Measurements from ENCODE around the gene OR4F15.

Gene OR4F15

DNA sequence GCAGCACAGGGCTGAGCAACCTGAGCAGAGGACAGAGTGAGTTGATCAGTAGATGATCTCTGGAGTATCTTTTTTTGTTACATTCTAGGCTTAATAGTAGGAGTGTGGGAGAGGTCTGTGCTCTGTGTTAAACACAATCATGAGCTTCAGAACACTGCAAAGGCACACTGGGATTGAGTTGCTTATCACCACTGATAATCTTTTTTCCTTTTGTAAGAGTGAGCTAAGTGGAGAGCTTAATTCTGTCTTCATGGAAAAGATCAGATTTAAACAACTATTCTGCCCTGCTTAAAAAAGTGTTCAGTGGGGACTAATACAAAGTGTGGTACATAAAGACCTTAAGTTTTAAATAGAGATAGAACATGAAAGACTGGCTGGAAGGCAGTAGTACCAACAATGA lies 7.6 kb upstream of the OR4F15 start:
- DNase-seq (ENCODE audit: low read depth in 3 of 3), result no peak

DNA sequence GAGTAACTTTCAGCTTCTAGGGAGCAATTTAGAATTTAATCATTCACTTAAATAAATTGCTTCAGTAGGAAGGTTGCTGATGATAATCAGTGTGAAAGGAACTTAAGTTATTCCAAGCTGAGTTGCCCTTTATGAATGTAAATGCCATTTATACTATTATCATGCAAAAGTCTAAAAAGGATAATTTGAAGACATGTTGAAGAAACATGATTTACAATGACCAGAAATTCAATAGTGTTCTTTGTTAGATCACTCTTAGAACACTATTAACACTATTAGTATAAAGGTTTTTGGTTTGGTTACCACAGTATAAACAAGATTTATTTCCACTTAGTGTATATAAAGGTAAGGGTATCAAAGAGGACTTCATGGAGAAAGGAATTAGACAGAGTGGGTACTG lies 7.1 kb upstream of the OR4F15 start:
- DNase-seq (ENCODE audit: low read depth in 3 of 3), result no peak

DNA sequence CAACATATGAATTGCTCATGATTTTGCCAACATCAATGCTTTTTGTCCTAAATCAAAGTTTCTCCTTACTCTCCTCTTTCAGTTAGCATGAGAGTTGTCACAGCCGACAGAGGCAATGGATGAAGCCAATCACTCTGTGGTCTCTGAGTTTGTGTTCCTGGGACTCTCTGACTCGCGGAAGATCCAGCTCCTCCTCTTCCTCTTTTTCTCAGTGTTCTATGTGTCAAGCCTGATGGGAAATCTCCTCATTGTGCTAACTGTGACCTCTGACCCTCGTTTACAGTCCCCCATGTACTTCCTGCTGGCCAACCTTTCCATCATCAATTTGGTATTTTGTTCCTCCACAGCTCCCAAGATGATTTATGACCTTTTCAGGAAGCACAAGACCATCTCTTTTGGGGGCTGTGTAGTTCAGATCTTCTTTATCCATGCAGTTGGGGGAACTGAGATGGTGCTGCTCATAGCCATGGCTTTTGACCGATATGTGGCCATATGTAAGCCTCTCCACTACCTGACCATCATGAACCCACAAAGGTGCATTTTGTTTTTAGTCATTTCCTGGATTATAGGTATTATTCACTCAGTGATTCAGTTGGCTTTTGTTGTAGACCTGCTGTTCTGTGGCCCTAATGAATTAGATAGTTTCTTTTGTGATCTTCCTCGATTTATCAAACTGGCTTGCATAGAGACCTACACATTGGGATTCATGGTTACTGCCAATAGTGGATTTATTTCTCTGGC lies 6.2 kb upstream of the OR4F15 start:
- no peak for DNase-seq (ENCODE audit: low read depth in 3 of 3)

DNA sequence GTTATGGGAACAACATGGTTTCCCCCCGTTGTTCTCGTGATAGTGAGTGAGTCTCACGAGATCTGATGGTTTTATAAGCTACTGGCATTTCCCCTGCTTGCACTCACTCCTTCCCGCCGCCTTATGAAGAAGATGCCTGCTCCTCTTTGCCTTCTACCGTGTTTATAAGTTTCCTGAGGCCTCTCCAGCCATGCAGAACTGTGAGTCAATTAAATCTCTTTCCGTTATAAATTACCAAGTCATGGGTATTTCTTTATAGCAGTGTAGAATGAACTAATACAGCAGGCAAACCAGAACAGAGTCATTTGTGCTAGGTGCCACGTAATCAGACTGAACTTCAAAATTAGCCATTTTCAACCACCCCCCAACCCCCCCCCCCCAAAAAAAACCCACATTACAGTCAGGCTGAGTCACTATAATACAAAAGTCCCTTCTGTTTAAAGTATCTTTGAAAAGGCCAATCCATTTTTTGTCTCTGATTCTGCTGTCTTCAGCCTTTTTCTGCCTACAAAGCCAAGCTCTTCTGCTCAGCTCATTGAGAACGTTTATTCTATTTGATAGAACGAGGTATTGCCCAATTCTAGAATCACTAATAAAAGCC lies 4.6 kb upstream of the OR4F15 start:
- no peak for DNase-seq (ENCODE audit: low read depth in 3 of 3)

DNA sequence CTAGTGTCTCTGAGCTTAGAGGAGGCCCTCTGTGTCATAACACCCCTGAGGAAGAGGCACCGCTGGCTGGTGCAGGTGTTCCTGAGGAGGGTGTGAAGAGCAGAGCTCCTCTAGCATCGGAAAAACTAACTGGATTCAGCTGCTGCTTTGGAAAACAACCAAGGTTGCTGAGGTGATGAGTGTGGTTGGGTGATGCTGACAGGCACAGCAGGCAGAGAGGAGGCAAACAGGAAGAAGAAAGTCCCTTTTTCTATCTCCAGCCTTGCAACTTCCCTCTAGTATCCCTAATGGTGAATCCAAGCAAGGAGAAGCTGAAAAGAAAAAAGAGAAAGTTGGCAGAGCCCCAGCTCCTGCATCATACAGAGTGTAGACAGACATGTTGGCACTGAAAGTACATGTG lies 3.8 kb upstream of the OR4F15 start:
- DNase-seq (ENCODE audit: low read depth in 3 of 3), result no peak

DNA sequence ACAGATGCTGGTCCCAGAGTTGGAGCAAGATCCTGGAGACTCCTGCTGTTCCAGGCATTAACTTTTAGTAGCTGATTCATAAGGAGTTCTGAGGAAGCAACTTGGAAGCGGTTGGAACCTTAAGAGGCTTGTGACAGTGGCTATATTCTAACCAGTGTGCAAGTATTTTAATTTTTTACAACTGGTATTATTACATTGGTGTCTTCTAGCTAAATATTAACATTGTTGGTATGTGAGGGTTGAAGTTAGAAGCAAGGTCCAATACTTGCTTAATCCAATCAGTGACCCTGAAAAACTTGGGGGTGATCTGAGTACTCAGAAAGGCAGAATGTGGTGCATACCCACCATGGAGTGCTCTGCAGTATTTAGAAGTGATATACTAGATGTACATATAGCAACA lies 1.5 kb upstream of the OR4F15 start:
- no peak for DNase-seq (ENCODE audit: low read depth in 3 of 3)

DNA sequence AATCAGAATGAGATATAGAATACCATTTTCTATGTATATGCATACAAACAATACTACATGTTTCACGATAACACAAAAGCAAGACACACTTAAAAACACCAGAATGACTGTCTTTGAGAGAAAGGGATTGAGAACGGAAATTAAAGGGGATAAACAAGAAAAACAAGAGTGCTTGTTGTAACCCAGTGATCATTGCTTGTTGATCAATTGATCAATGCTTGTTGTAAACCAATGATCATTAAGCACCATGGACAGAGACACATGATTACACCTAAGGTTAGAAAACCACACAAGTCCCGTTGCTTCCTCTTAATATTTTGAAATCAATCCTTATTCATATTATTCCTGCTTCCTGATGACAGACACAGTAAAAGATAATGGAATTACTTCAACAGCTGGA lies 1.1 kb upstream of the OR4F15 start:
- no peak for DNase-seq (ENCODE audit: low read depth in 3 of 3)

DNA sequence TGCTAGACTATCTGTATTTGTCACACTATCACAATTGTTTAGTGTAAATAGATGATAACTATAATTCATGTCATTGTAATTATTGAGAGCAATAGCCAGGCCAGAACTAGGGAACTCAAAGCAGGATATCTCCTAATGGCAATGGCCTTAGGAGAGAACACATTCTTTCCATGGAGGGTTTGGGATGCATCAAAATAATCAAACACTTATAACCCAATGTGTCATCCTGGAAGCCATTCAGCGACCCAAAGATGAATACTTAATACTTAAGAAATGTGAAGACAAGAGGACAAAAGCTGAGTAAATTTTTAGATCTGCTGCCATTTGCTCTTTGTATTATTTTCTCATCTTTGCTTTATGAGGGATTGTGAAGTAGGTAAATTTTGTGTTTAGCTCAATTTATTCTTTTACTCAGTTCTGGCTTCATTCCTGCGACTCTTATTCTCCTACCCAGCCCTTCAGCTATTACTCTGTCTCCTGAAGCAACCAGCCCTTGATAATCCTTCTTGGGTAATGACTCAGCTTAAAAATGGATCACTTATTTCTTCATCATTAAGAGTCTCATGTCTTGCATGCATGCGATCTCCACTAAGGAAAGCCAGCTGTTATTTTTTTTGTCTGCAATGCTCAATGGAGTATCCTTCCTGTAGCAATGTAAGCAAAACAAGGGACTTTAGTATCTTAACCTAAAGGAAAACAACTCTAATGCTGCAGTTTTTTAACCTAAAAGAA lies 2.0 kb downstream of the OR4F15 start:
- DNase-seq (ENCODE audit: low read depth in 3 of 3), result no peak

DNA sequence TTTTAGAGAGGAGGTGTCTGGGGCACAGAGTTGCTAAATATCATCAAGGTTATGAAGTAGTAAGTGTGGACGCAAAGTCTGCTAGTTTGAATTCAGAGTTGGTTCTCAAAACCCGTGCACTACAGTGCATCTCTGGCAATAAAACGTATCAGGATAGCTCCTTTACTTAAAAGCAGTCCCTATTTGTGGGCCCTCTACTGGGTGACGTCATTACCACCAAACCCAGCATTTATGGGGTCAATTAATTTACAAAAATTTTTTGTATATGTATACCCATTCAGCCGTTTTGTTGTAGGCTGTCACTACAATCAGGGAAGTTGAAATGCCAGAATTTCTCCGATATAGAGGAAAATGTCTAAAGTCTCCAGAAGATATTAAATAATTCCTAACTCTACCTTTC lies 8.8 kb downstream of the OR4F15 start:
- DNase-seq (ENCODE audit: low read depth in 3 of 3), result no peak

DNA sequence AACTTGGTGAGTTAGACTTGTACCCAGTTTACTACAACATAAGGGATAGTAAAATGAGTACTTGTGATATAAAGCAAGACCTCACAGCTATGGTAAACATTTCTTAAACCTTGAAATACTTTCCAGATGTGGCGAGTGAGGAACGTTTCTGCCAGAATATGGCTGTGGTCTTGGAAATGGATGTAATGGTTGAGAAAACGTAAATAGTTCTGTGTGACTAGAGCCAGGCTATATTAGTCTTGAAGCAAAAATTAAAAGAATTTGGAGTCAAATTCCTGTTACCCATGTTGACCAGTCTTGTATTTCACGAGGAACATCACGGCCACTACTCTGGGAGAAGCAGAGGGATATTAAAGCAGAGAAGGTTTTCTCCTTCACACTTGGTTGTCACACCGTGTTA lies 15.3 kb downstream of the OR4F15 start:
- no peak for DNase-seq (ENCODE audit: low read depth in 3 of 3)

DNA sequence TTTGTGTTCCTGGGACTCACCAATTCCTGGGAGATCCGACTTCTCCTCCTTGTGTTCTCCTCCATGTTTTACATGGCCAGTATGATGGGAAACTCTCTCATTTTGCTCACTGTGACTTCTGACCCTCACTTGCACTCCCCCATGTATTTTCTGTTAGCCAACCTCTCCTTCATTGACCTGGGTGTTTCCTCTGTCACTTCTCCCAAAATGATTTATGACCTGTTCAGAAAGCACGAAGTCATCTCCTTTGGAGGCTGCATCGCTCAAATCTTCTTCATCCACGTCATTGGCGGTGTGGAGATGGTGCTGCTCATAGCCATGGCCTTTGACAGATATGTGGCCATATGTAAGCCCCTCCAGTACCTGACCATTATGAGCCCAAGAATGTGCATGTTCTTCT lies 16.8 kb downstream of the OR4F15 start:
- no peak for DNase-seq (ENCODE audit: low read depth in 3 of 3)

DNA sequence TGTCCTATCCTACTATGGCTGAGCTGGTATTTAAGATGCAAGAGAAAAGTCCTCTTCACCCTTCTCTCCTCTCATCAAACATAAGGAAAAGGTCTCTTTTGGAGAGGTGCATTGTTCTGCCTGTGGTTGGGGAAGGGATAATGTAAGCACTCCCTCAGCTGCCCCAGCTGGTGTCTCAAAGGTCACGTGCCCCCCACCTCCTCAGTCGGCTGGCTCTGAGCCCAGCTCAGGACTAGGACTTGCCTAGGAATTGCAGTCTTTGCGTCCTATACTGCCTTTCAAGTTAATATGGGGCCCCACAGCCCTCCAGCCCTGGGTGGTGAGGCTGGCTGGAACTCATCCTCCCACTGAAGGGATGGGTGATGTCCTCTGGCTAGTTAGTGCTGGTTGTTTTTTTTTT lies 29.7 kb downstream of the OR4F15 start:
- no peak for DNase-seq (ENCODE audit: low read depth in 3 of 3)

DNA sequence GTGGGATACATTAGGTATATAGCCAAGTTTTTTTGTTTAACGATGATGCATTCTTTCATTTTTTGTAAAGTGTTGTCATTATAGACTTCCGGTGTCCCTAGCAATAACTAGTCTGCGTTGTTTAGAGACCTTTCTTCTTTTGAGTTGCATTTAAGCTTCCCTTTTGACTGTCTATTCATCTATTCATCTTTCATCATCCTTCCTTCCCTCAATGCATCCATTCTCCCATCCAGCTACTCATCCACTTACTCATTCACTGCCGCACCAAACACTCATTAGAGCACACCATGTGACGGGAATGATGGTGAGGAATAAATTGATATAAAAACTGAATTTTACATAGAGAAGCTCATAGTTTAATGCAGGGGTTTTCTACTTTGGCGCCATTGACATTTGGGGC lies 32.9 kb downstream of the OR4F15 start:
- no peak for DNase-seq (ENCODE audit: low read depth in 3 of 3)

DNA sequence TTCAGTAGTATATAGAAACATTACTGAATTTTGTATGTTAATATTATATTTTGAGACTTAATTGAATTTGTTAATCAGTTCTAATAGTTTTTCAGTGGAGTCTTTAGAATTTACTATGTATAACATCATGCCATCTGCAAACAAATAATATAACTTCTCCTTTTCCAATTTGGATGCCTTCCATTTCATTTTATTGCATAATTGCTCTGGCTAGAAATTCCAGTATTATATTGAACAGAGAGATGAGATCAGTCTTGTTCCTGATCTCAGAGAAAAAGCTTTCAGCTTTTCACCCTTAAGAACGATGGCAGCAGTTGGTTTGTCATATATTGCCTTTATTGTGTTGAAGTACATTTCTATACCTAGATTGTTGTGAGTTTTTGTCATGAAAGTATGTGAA lies 40.4 kb downstream of the OR4F15 start:
- no peak for DNase-seq (ENCODE audit: low read depth in 3 of 3)
